Measurements from ENCODE around the gene VPS37D. TPM values are rescaled to one million over a fixed set of nuclear protein-coding genes. Genes with fewer than 3 reads are reported as not detected.
"Not testable (repeated sequence)": the region's sequence is repeated elsewhere in the genome, so short reads cannot be mapped to it uniquely, and the experiment has no call there.

Gene VPS37D
- total RNA-seq, 1 donor from 2014 or later, result 15.6 TPM

GRCh38 chr7:73669858-73670385 lies 2.3 kb downstream of the VPS37D start:
- Mint-ChIP-seq H3K4me1 (ENCODE audit: low read depth) (peaks cover 7% of the 10 kb centered on the region), H3K4me3 (ENCODE audit: low read depth) (no peak overlapping the region), H3K27me3 (peaks cover 3% of the 10 kb centered on the region), H3K27ac (no peak overlapping the region), H3K36me3 (ENCODE audit: insufficient read depth) (peaks cover 7% of the 10 kb centered on the region), H3K9me3 (ENCODE audit: low read depth) (no peaks in the 10 kb centered on the region)
- no peak for TF ChIP-seq CTCF (IDR thresholded peaks at IDR 0.05; ENCODE audit: unreplicated experiment)
- no peak for DNase-seq (ENCODE audit: low spot score, unreplicated experiment)

- peaks cover 7% of the 10 kb centered on the region for H3K36me3 Mint-ChIP-seq (ENCODE audit: insufficient read depth)
- H3K27me3 Mint-ChIP-seq, result no peaks in the 10 kb centered on the region
- H3K27ac Mint-ChIP-seq, result no peak overlapping the region
- peaks cover 7% of the 10 kb centered on the region for H3K4me1 Mint-ChIP-seq (ENCODE audit: low read depth)
- no peak overlapping the region for H3K4me3 Mint-ChIP-seq (ENCODE audit: low read depth)
- no peaks in the 10 kb centered on the region for H3K9me3 Mint-ChIP-seq (ENCODE audit: low read depth)
- no peak for TF ChIP-seq CTCF (IDR thresholded peaks at IDR 0.05; ENCODE audit: unreplicated experiment)
- DNase-seq (ENCODE audit: low spot score, unreplicated experiment), result no peak
Measured at GRCh38 chr7:73671322-73671661, 3.7 kb downstream of the VPS37D start.

- Mint-ChIP-seq H3K4me3 (ENCODE audit: low read depth) (no peak overlapping the region), H3K36me3 (ENCODE audit: insufficient read depth) (peaks cover 7% of the 10 kb centered on the region), H3K27ac (peak overlapping the region; percentile 59), H3K4me1 (ENCODE audit: low read depth) (peaks cover 7% of the 10 kb centered on the region), H3K9me3 (ENCODE audit: low read depth) (no peaks in the 10 kb centered on the region), H3K27me3 (no peaks in the 10 kb centered on the region)
- no peak for TF ChIP-seq CTCF (IDR thresholded peaks at IDR 0.05; ENCODE audit: unreplicated experiment)
- DNase-seq (ENCODE audit: low spot score, unreplicated experiment), result no peak
Measured at GRCh38 chr7:73671857-73672445, 4.3 kb downstream of the VPS37D start.

- H3K4me1 Mint-ChIP-seq (ENCODE audit: low read depth), result no peaks in the 10 kb centered on the region
- H3K27ac Mint-ChIP-seq, result no peak overlapping the region
- no peaks in the 10 kb centered on the region for H3K27me3 Mint-ChIP-seq
- no peaks in the 10 kb centered on the region for H3K9me3 Mint-ChIP-seq (ENCODE audit: low read depth)
- DNase-seq (ENCODE audit: low spot score, unreplicated experiment), result no peak
- H3K36me3 Mint-ChIP-seq (ENCODE audit: insufficient read depth), result peaks cover 14% of the 10 kb centered on the region
- TF ChIP-seq CTCF (IDR thresholded peaks at IDR 0.05; ENCODE audit: unreplicated experiment), result no peak
- H3K4me3 Mint-ChIP-seq (ENCODE audit: low read depth), result no peak overlapping the region
Measured at GRCh38 chr7:73674468-73675124, 7.0 kb downstream of the VPS37D start.

GRCh38 chr7:73676062-73676461 lies 8.4 kb downstream of the VPS37D start:
- DNase-seq (ENCODE audit: low spot score, unreplicated experiment); H3K9me3 Mint-ChIP-seq (ENCODE audit: low read depth); H3K4me1 Mint-ChIP-seq (ENCODE audit: low read depth); H3K27me3 Mint-ChIP-seq; H3K4me3 Mint-ChIP-seq (ENCODE audit: low read depth); H3K27ac Mint-ChIP-seq: not testable (repeated sequence)
- peak; percentile 18 for TF ChIP-seq CTCF (IDR thresholded peaks at IDR 0.05; ENCODE audit: unreplicated experiment)
- peaks cover 15% of the 10 kb centered on the region for H3K36me3 Mint-ChIP-seq (ENCODE audit: insufficient read depth)
